ENCODE data around the gene KLHL17.
"Not testable (repeated sequence)": the region's sequence is repeated elsewhere in the genome, so short reads cannot be mapped to it uniquely, and the experiment has no call there.

The KLHL17 gene

GRCh38 chr1:970242-970972, 10.0 kb downstream of the KLHL17 start:
- DNase-seq = no peak

- no peak for DNase-seq
Observed at GRCh38 chr1:970973-971730, 10.8 kb downstream of the KLHL17 start.

- DNase-seq = no peak
Observed at GRCh38 chr1:971751-972506, 11.5 kb downstream of the KLHL17 start.

GRCh38 chr1:972726-973458, 12.5 kb downstream of the KLHL17 start:
- no peak for DNase-seq

- no peak for DNase-seq
Observed at GRCh38 chr1:973459-974292, 13.3 kb downstream of the KLHL17 start.

GRCh38 chr1:974293-974640, 13.9 kb downstream of the KLHL17 start:
- no peak for DNase-seq

- no peak for DNase-seq
Observed at GRCh38 chr1:974687-975328, 14.4 kb downstream of the KLHL17 start.

- DNase-seq = no peak
Observed at GRCh38 chr1:975365-975764, 15.0 kb downstream of the KLHL17 start.

GRCh38 chr1:975896-976683, 15.7 kb downstream of the KLHL17 start:
- peak; percentile 52 to 67 for DNase-seq

- not testable (repeated sequence) for DNase-seq
Observed at GRCh38 chr1:976791-977190, 16.4 kb downstream of the KLHL17 start.

- DNase-seq = no peak
Observed at GRCh38 chr1:978069-978834, 17.9 kb downstream of the KLHL17 start.

GRCh38 chr1:978835-979743, 18.7 kb downstream of the KLHL17 start:
- DNase-seq = no peak

- DNase-seq = no peak
Observed at GRCh38 chr1:979744-980072, 19.3 kb downstream of the KLHL17 start.

GRCh38 chr1:980137-980571, 19.8 kb downstream of the KLHL17 start:
- no peak for DNase-seq

GRCh38 chr1:980602-981395, 20.4 kb downstream of the KLHL17 start:
- DNase-seq = no peak

- DNase-seq = no peak
Observed at GRCh38 chr1:981491-981954, 21.1 kb downstream of the KLHL17 start.

GRCh38 chr1:981955-982558, 21.7 kb downstream of the KLHL17 start, which contains the start of gene PERM1:
Gene PERM1, minus strand, starts transcription at chr1:982093. Its CDS starts 1,064 bp downstream, at chr1:981029.
- DNase-seq = no peak
